ENCODE results near the gene YIPF5.

Gene YIPF5

GRCh38 chr5:144169904-144170275, 569 bp downstream of the YIPF5 start:
- ChIA-PET CTCF (interaction anchor here (1.1 to 1.5 kb wide), 3 partner anchors 17 to 1166 kb away, joined by 3 to 4 read pairs (median 3); no protein-coding TSS in a partner anchor), POLR2A (interaction anchor here (1.0 to 1.7 kb wide), 2 partner anchors 13 to 254 kb away, joined by 3 to 6 read pairs; no protein-coding TSS in a partner anchor)
- DNase-seq (ENCODE audit: low read depth, low spot score) = no peak
- H3K4me3 ChIP-seq (ENCODE audit: low read depth, low read length) = peak overlapping the region; percentile 83
- TF ChIP-seq, protein P1, sequence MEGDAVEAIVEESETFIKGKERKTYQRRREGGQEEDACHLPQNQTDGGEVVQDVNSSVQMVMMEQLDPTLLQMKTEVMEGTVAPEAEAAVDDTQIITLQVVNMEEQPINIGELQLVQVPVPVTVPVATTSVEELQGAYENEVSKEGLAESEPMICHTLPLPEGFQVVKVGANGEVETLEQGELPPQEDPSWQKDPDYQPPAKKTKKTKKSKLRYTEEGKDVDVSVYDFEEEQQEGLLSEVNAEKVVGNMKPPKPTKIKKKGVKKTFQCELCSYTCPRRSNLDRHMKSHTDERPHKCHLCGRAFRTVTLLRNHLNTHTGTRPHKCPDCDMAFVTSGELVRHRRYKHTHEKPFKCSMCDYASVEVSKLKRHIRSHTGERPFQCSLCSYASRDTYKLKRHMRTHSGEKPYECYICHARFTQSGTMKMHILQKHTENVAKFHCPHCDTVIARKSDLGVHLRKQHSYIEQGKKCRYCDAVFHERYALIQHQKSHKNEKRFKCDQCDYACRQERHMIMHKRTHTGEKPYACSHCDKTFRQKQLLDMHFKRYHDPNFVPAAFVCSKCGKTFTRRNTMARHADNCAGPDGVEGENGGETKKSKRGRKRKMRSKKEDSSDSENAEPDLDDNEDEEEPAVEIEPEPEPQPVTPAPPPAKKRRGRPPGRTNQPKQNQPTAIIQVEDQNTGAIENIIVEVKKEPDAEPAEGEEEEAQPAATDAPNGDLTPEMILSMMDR (IDR thresholded peaks at IDR 0.05; ENCODE audit: insufficient read depth, low read length, missing control alignments) = no peak

- H3K4me3 ChIP-seq (ENCODE audit: low read depth, low read length) = no peak overlapping the region
- TF ChIP-seq, protein P1 (IDR thresholded peaks at IDR 0.05; ENCODE audit: insufficient read depth, low read length, missing control alignments) = no peak
- no peak for DNase-seq (ENCODE audit: low read depth, low spot score)
- POLR2A ChIA-PET = no interaction called here
- CTCF ChIA-PET = interaction anchor here (0.8 kb wide), 1 partner anchor 10 kb away, joined by 3 read pairs; no protein-coding TSS in a partner anchor
Observed at GRCh38 chr5:144167998-144168397, 2.5 kb downstream of the YIPF5 start.

DNA sequence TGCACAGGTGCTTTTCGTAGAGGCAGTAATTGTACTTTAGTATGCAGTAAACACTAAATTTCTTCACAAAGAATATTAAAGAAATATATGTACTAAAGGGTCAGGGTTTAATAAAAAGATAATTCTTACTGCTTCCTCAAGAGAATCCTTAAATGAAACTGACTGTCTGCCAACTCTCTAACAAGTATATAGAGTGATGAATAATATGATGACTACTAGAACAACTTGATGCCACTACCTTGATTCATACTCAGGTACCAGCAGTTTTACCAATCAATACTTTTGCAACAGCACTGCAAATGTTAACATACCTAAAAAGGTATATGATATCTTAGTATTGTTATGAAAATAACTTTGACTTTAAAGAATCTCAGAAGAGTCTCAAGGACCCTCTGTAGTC, 3.8 kb downstream of the YIPF5 start:
- no peak for DNase-seq (ENCODE audit: low read depth, low spot score)
- ChIA-PET POLR2A (no interaction called here), CTCF (interaction anchor here (1.9 kb wide), 1 partner anchor 26 kb away, joined by 6 read pairs; no protein-coding TSS in a partner anchor)
- TF ChIP-seq, protein P1 (IDR thresholded peaks at IDR 0.05; ENCODE audit: insufficient read depth, low read length, missing control alignments) = no peak
- no peak overlapping the region for H3K4me3 ChIP-seq (ENCODE audit: low read depth, low read length)

- H3K4me3 ChIP-seq (ENCODE audit: low read depth, low read length) = no peak overlapping the region
- DNase-seq (ENCODE audit: low read depth, low spot score) = no peak
- TF ChIP-seq, protein P1 (IDR thresholded peaks at IDR 0.05; ENCODE audit: insufficient read depth, low read length, missing control alignments) = no peak
- ChIA-PET CTCF (no interaction called here), POLR2A (no interaction called here)
Observed at GRCh38 chr5:144162686-144163085, 7.8 kb downstream of the YIPF5 start.

DNA sequence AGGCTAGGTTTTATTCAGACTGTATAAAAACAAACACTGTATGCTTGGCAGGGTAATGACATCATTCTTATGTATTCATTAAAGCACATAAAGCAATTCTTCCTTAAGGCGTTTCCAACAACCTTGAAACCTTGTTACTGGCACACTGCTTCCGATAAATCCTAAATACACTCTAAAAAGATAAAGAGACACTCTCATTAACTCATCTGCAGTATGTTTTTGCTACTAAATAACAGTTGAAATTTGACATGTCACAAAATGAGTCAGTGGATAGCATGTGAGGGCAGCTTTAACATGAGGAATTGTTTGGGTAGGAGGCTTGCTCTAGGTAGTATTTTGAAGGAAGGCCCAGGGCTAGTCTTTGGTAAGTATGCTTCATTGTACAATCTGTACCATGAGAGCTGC, 13.7 kb downstream of the YIPF5 start:
- POLR2A ChIA-PET = interaction anchor here (1.4 kb wide), 1 partner anchor 14 kb away, joined by 6 read pairs; the partner anchor contains the start of genes KCTD16 and YIPF5
- no peak overlapping the region for H3K4me3 ChIP-seq (ENCODE audit: low read depth, low read length)
- no peak for DNase-seq (ENCODE audit: low read depth, low spot score)
- CTCF ChIA-PET = interaction anchor here (0.6 to 1.3 kb wide), 3 partner anchors 9 to 14 kb away, joined by 3 read pairs; no protein-coding TSS in a partner anchor
- TF ChIP-seq, protein P1 (IDR thresholded peaks at IDR 0.05; ENCODE audit: insufficient read depth, low read length, missing control alignments) = no peak

DNA sequence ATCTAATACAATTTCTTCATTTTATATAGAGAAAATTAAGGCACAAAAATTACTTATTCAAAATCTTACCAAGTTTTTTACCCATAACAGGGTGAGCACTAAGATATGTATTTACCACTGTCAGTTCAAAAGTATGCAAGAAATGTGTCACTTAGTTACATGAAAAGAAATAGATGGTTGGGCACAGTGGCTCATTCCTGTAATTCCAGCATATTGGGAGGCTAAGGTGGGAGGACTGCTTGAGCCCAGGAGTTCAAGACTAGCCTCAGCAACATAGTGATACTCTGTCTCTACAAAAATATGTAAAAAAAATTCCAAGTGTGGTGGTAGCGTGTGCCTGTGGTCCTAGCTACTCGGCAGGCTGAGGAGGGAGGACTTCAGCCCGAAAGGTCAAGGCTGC, 19.4 kb downstream of the YIPF5 start:
- ChIA-PET CTCF (interaction anchor here (1.7 kb wide), 1 partner anchor 8 kb away, joined by 13 read pairs; no protein-coding TSS in a partner anchor), POLR2A (no interaction called here)
- TF ChIP-seq, protein P1 (IDR thresholded peaks at IDR 0.05; ENCODE audit: insufficient read depth, low read length, missing control alignments) = no peak
- no peak for DNase-seq (ENCODE audit: low read depth, low spot score)
- no peak overlapping the region for H3K4me3 ChIP-seq (ENCODE audit: low read depth, low read length)

All from AG04449 (cell line).